ENCODE data around the gene ACSM5.
"Not testable (repeated sequence)": the region's sequence is repeated elsewhere in the genome, so short reads cannot be mapped to it uniquely, and the experiment has no call there.

Gene ACSM5

GRCh38 chr16:20439820-20440231 is 30.5 kb downstream of the ACSM5 start:
- not testable (repeated sequence) for H3K4me3 ChIP-seq (ENCODE audit: low read length); H3K9me3 ChIP-seq (ENCODE audit: control insufficient read depth, low read length); H3K36me3 ChIP-seq (ENCODE audit: control insufficient read depth, insufficient read depth, low read length); H3K9ac ChIP-seq (ENCODE audit: low read length); H3K4me1 ChIP-seq (ENCODE audit: control insufficient read depth, insufficient read depth, low read length); H3K27me3 ChIP-seq (ENCODE audit: control insufficient read depth, insufficient read depth, low read length)

- H3K9ac ChIP-seq (ENCODE audit: low read length); H3K27me3 ChIP-seq (ENCODE audit: control insufficient read depth, insufficient read depth, low read length): not testable (repeated sequence)
These were observed 31.4 kb downstream of the ACSM5 start for GRCh38 chr16:20440731-20441130.

GRCh38 chr16:20441191-20441590 is 31.9 kb downstream of the ACSM5 start:
- Histone ChIP-seq H3K9ac (ENCODE audit: low read length) (no peak overlapping the region), H3K27me3 (ENCODE audit: control insufficient read depth, insufficient read depth, low read length) (no peaks in the 10 kb centered on the region), H3K4me1 (ENCODE audit: control insufficient read depth, insufficient read depth, low read length) (no peaks in the 10 kb centered on the region), H3K4me3 (ENCODE audit: low read length) (no peak overlapping the region), H3K36me3 (ENCODE audit: control insufficient read depth, insufficient read depth, low read length) (no peaks in the 10 kb centered on the region), H3K9me3 (ENCODE audit: control insufficient read depth, low read length) (no peaks in the 10 kb centered on the region)

More at GRCh38 chr16:20440731-20441130, 31.4 kb downstream of the ACSM5 start:
- not testable (repeated sequence) for H3K36me3 ChIP-seq (ENCODE audit: control insufficient read depth, insufficient read depth, low read length); H3K9me3 ChIP-seq (ENCODE audit: control insufficient read depth, low read length); H3K4me1 ChIP-seq (ENCODE audit: control insufficient read depth, insufficient read depth, low read length); H3K4me3 ChIP-seq (ENCODE audit: low read length)

- H3K27me3 ChIP-seq (ENCODE audit: control insufficient read depth, insufficient read depth, low read length); H3K9ac ChIP-seq (ENCODE audit: low read length); H3K4me3 ChIP-seq (ENCODE audit: low read length); H3K36me3 ChIP-seq (ENCODE audit: control insufficient read depth, insufficient read depth, low read length); H3K9me3 ChIP-seq (ENCODE audit: control insufficient read depth, low read length); H3K4me1 ChIP-seq (ENCODE audit: control insufficient read depth, insufficient read depth, low read length): not testable (repeated sequence)
These were observed 32.5 kb downstream of the ACSM5 start for GRCh38 chr16:20441859-20442258.

- not testable (repeated sequence) for H3K9me3 ChIP-seq (ENCODE audit: control insufficient read depth, low read length); H3K27me3 ChIP-seq (ENCODE audit: control insufficient read depth, insufficient read depth, low read length); H3K9ac ChIP-seq (ENCODE audit: low read length); H3K36me3 ChIP-seq (ENCODE audit: control insufficient read depth, insufficient read depth, low read length); H3K4me1 ChIP-seq (ENCODE audit: control insufficient read depth, insufficient read depth, low read length); H3K4me3 ChIP-seq (ENCODE audit: low read length)
These were observed 37.5 kb downstream of the ACSM5 start for GRCh38 chr16:20446652-20447393.

- H3K27me3 ChIP-seq (ENCODE audit: control insufficient read depth, insufficient read depth, low read length); H3K4me1 ChIP-seq (ENCODE audit: control insufficient read depth, insufficient read depth, low read length); H3K4me3 ChIP-seq (ENCODE audit: low read length); H3K9ac ChIP-seq (ENCODE audit: low read length); H3K36me3 ChIP-seq (ENCODE audit: control insufficient read depth, insufficient read depth, low read length); H3K9me3 ChIP-seq (ENCODE audit: control insufficient read depth, low read length): not testable (repeated sequence)
These were observed 42.0 kb downstream of the ACSM5 start, which contains the start of gene ACSM2A for GRCh38 chr16:20451364-20451763. ACSM2A (plus strand) TSS chr16:20451521; CDS start chr16:20460115, 8,594 bp downstream.

- H3K36me3 ChIP-seq (ENCODE audit: control insufficient read depth, insufficient read depth, low read length); H3K4me1 ChIP-seq (ENCODE audit: control insufficient read depth, insufficient read depth, low read length); H3K4me3 ChIP-seq (ENCODE audit: low read length); H3K9me3 ChIP-seq (ENCODE audit: control insufficient read depth, low read length); H3K27me3 ChIP-seq (ENCODE audit: control insufficient read depth, insufficient read depth, low read length); H3K9ac ChIP-seq (ENCODE audit: low read length): not testable (repeated sequence)
These were observed 44.3 kb downstream of the ACSM5 start for GRCh38 chr16:20453633-20454032.

GRCh38 chr16:20459227-20459626 is 49.9 kb downstream of the ACSM5 start:
- not testable (repeated sequence) for H3K9me3 ChIP-seq (ENCODE audit: control insufficient read depth, low read length); H3K36me3 ChIP-seq (ENCODE audit: control insufficient read depth, insufficient read depth, low read length); H3K9ac ChIP-seq (ENCODE audit: low read length); H3K4me1 ChIP-seq (ENCODE audit: control insufficient read depth, insufficient read depth, low read length); H3K27me3 ChIP-seq (ENCODE audit: control insufficient read depth, insufficient read depth, low read length); H3K4me3 ChIP-seq (ENCODE audit: low read length)

- not testable (repeated sequence) for H3K9me3 ChIP-seq (ENCODE audit: control insufficient read depth, low read length); H3K4me3 ChIP-seq (ENCODE audit: low read length); H3K9ac ChIP-seq (ENCODE audit: low read length); H3K36me3 ChIP-seq (ENCODE audit: control insufficient read depth, insufficient read depth, low read length); H3K27me3 ChIP-seq (ENCODE audit: control insufficient read depth, insufficient read depth, low read length); H3K4me1 ChIP-seq (ENCODE audit: control insufficient read depth, insufficient read depth, low read length)
These were observed 51.0 kb downstream of the ACSM5 start for GRCh38 chr16:20460313-20460712.

- not testable (repeated sequence) for H3K36me3 ChIP-seq (ENCODE audit: control insufficient read depth, insufficient read depth, low read length); H3K9me3 ChIP-seq (ENCODE audit: control insufficient read depth, low read length)
These were observed 59.6 kb downstream of the ACSM5 start for GRCh38 chr16:20468954-20469353.

GRCh38 chr16:20469930-20470329 is 60.6 kb downstream of the ACSM5 start:
- not testable (repeated sequence) for H3K9ac ChIP-seq (ENCODE audit: low read length); H3K4me3 ChIP-seq (ENCODE audit: low read length); H3K4me1 ChIP-seq (ENCODE audit: control insufficient read depth, insufficient read depth, low read length); H3K36me3 ChIP-seq (ENCODE audit: control insufficient read depth, insufficient read depth, low read length); H3K27me3 ChIP-seq (ENCODE audit: control insufficient read depth, insufficient read depth, low read length); H3K9me3 ChIP-seq (ENCODE audit: control insufficient read depth, low read length)

More at GRCh38 chr16:20468954-20469353, 59.6 kb downstream of the ACSM5 start:
- not testable (repeated sequence) for H3K27me3 ChIP-seq (ENCODE audit: control insufficient read depth, insufficient read depth, low read length); H3K4me3 ChIP-seq (ENCODE audit: low read length); H3K9ac ChIP-seq (ENCODE audit: low read length); H3K4me1 ChIP-seq (ENCODE audit: control insufficient read depth, insufficient read depth, low read length)

GRCh38 chr16:20470732-20471131 is 61.4 kb downstream of the ACSM5 start:
- H3K36me3 ChIP-seq (ENCODE audit: control insufficient read depth, insufficient read depth, low read length); H3K27me3 ChIP-seq (ENCODE audit: control insufficient read depth, insufficient read depth, low read length); H3K9me3 ChIP-seq (ENCODE audit: control insufficient read depth, low read length): not testable (repeated sequence)

GRCh38 chr16:20477188-20477744 is 67.9 kb downstream of the ACSM5 start:
- H3K9ac ChIP-seq (ENCODE audit: low read length); H3K27me3 ChIP-seq (ENCODE audit: control insufficient read depth, insufficient read depth, low read length); H3K4me3 ChIP-seq (ENCODE audit: low read length); H3K4me1 ChIP-seq (ENCODE audit: control insufficient read depth, insufficient read depth, low read length); H3K9me3 ChIP-seq (ENCODE audit: control insufficient read depth, low read length); H3K36me3 ChIP-seq (ENCODE audit: control insufficient read depth, insufficient read depth, low read length): not testable (repeated sequence)

More at GRCh38 chr16:20470732-20471131, 61.4 kb downstream of the ACSM5 start:
- not testable (repeated sequence) for H3K4me1 ChIP-seq (ENCODE audit: control insufficient read depth, insufficient read depth, low read length); H3K4me3 ChIP-seq (ENCODE audit: low read length); H3K9ac ChIP-seq (ENCODE audit: low read length)
